SK-N-SH (cell line): Measurements from ENCODE around the gene CDK6. TPM values are rescaled to one million over a fixed set of nuclear protein-coding genes. Genes with fewer than 3 reads are reported as not detected.

Experiments used
- CTCF ChIA-PET: fragments of 300-600, 350-600 bp; formaldehyde crosslinking; extraction: SDS; loops from one replicate; lab custom pipeline; 2021; lab: Yijun Ruan, JAX
- POLR2A ChIA-PET: fragments of 350-600 bp; sonication (Branson Sonifier 250); formaldehyde crosslinking; extraction: SDS; loops from one replicate; lab custom pipeline; 2020; ENCODE audit warnings: antibody characterized with exemption, inconsistent platforms; lab: Yijun Ruan, JAX
- DNase-seq: peaks from one replicate; pipeline ENCODE4 v3.0.0; 2012
- H2AFZ ChIP-seq: fragments of 200-600 bp; sonication (generic); 2 replicates; pipeline ENCODE4 v1.8.1; 2016; ENCODE audit warnings: antibody characterized with exemption, mild to moderate bottlenecking, low read depth
- H3F3A ChIP-seq: fragments of 200-600 bp; sonication (generic); replicated peaks from 2 replicates; pipeline ENCODE3; 2016; ENCODE audit warnings: antibody characterized with exemption, mild to moderate bottlenecking; ENCODE audit not compliant: insufficient read depth
- H3K27ac ChIP-seq, 2 experiments: fragments of 200-500 bp in 1 of 2; fragments of 200-600 bp in 1 of 2; sonication (Bioruptor generic) in 1 of 2; sonication (generic), shearing (Covaris generic) in 1 of 2; 2 replicates each; pipeline versions ENCODE4 v1.5.1 to v1.6.1; 2014 to 2016; ENCODE audit warnings: low read depth in 2 of 2, inconsistent platforms in 1 of 2, low read length in 1 of 2, mild to moderate bottlenecking in 1 of 2, mixed read lengths in 1 of 2
- H3K27me3 ChIP-seq: fragments of 200-600 bp; sonication (generic), shearing (Covaris generic); 2 replicates; pipeline ENCODE4 v1.6.1; 2016; ENCODE audit warnings: mixed run types; ENCODE audit not compliant: insufficient read depth
- H3K36me3 ChIP-seq, 2 experiments: fragments of 200-500 bp in 1 of 2; fragments of 200-600 bp in 1 of 2; sonication (Bioruptor generic) in 1 of 2; sonication (generic) in 1 of 2; replicated peaks in 1 of 2; 2 replicates each; pipeline versions ENCODE3 to v1.5.1; 2014 to 2016; ENCODE audit warnings: low read length in 1 of 2, mild to moderate bottlenecking in 1 of 2; ENCODE audit not compliant: insufficient read depth in 2 of 2, control insufficient read depth in 1 of 2
- H3K4me1 ChIP-seq, 2 experiments: fragments of 200-500 bp in 1 of 2; fragments of 200-600 bp in 1 of 2; sonication (Bioruptor generic) in 1 of 2; sonication (generic), shearing (Covaris generic) in 1 of 2; 2 replicates each; pipeline versions ENCODE4 v1.5.1 to v1.6.1; 2014 to 2016; ENCODE audit warnings: low read depth in 1 of 2, low read length in 1 of 2, mixed run types in 1 of 2; ENCODE audit not compliant: insufficient read depth in 2 of 2, control insufficient read depth in 1 of 2
- H3K4me2 ChIP-seq: fragments of 200-600 bp; sonication (generic), shearing (Covaris generic); 2 replicates; pipeline ENCODE4 v1.6.1; 2017; ENCODE audit warnings: mixed run types
- H3K4me3 ChIP-seq, 2 experiments: fragments of 200-500 bp in 1 of 2; fragments of 200-600 bp in 1 of 2; sonication (Bioruptor generic) in 1 of 2; sonication (generic), shearing (Covaris generic) in 1 of 2; 2 replicates each; pipeline versions ENCODE4 v1.5.1 to v1.8.1; 2014 to 2016; ENCODE audit warnings: low read depth in 2 of 2, inconsistent platforms in 1 of 2, low read length in 1 of 2, mild to moderate bottlenecking in 1 of 2, mixed read lengths in 1 of 2, moderate library complexity in 1 of 2
- H3K79me2 ChIP-seq: fragments of 200-600 bp; sonication (generic); 2 replicates; pipeline ENCODE4 v1.8.1; 2017; ENCODE audit warnings: mild to moderate bottlenecking; ENCODE audit not compliant: insufficient read depth
- H3K9ac ChIP-seq: fragments of 200-600 bp; sonication (generic); 2 replicates; pipeline ENCODE4 v1.6.1; 2017; ENCODE audit warnings: mixed run types
- H3K9me2 ChIP-seq: fragments of 200-600 bp; sonication (generic); 2 replicates; pipeline ENCODE4 v1.6.1; 2017; ENCODE audit warnings: mixed run types
- H3K9me3 ChIP-seq: fragments of 200-600 bp; sonication (generic); 2 replicates; pipeline ENCODE4 v1.6.1; 2017; ENCODE audit warnings: mixed run types, mild to moderate bottlenecking, moderate library complexity
- H4K20me1 ChIP-seq: fragments of 200-600 bp; sonication (generic); 2 replicates; pipeline ENCODE4 v1.6.1; 2017; ENCODE audit warnings: mild to moderate bottlenecking, mixed run types; ENCODE audit not compliant: insufficient read depth
- FOSL2 ChIP-seq: IDR thresholded peaks from 2 replicates; pipeline ENCODE4 v1.4.0; 2012; ENCODE audit warnings: low read depth, mild to moderate bottlenecking, moderate library complexity, borderline replicate concordance
- FOXJ3 ChIP-seq: sonication (generic); formaldehyde crosslinking; IDR thresholded peaks from 2 replicates; pipeline ENCODE4 v1.5.1; 2020; ENCODE audit warnings: mild to moderate bottlenecking, missing genetic modification reagents
- GABPA ChIP-seq: IDR thresholded peaks from 2 replicates; pipeline ENCODE4 v1.4.0; 2012; ENCODE audit warnings: low read depth, mild to moderate bottlenecking
- GATA2 ChIP-seq: sonication (generic); formaldehyde crosslinking; IDR thresholded peaks from 2 replicates; pipeline ENCODE4 v1.5.0; 2020; ENCODE audit warnings: mild to moderate bottlenecking, missing genetic modification reagents
- MXI1 ChIP-seq: IDR thresholded peaks from 2 replicates; pipeline ENCODE4 v1.6.1; 2012; ENCODE audit warnings: mild to moderate bottlenecking, low read depth, low read length, improper control_type of control experiment
- POLR2AphosphoS5 ChIP-seq: IDR thresholded peaks from 2 replicates; pipeline ENCODE4 v1.6.1; 2012; ENCODE audit warnings: low read depth, low read length
- RFX5 ChIP-seq: IDR thresholded peaks from 2 replicates; pipeline ENCODE4 v1.6.1; 2012; ENCODE audit warnings: mild to moderate bottlenecking, improper control_type of control experiment, low read length
- TEAD4 ChIP-seq: IDR thresholded peaks from 2 replicates; pipeline ENCODE4 v1.4.0; 2012; ENCODE audit warnings: mild to moderate bottlenecking, borderline replicate concordance; ENCODE audit not compliant: insufficient read depth
- YY1 ChIP-seq: IDR thresholded peaks from 2 replicates; pipeline ENCODE4 v1.4.0; 2012; ENCODE audit warnings: low read depth, mild to moderate bottlenecking
- WGBS: methylation state at CpG from one replicate; pipeline ENCODE4 v1.1.6; 2017; ENCODE audit warnings: low lambda C conversion rate; 5-methylcytosine and 5-hydroxymethylcytosine counted together
- polyA plus RNA-seq, 3 experiments: library from polyadenylated mRNA; depleted of rRNA; stranded (reverse); fragments of >200 nt; gene quantifications; 2 replicates each; pipeline ENCODE4 v1.2.3, GENCODE V29; 2012
- TF ChIP-seq, protein P1 (sequence below): IDR thresholded peaks from 2 replicates; pipeline ENCODE4; 2012

CDK6 gene
- polyA plus RNA-seq, 1 of the 3 experiments (the other 2 are of a cell fraction), result 30.3 TPM

- WGBS, result 86% methylated on average over 1 of the region's 1 CpG
- no peak for TF ChIP-seq GATA2
- Histone ChIP-seq H3K36me3 (peaks cover 19 to 33% of the 10 kb centered on the region in 2 experiments), H3K4me3 (no peak overlapping the region), H3K4me2 (no peak overlapping the region), H2AFZ (no peak overlapping the region), H3K4me1 (peaks cover 25 to 27% of the 10 kb centered on the region in 2 experiments), H3F3A (peaks cover 55% of the 10 kb centered on the region), H3K9me3 (peaks cover 10% of the 10 kb centered on the region), H3K27me3 (no peaks in the 10 kb centered on the region), H4K20me1 (no peaks in the 10 kb centered on the region), H3K9ac (no peak overlapping the region), H3K27ac (no peak overlapping the region), H3K9me2 (no peaks in the 10 kb centered on the region), H3K79me2 (peaks cover 85% of the 10 kb centered on the region)
- no peak for DNase-seq
- CTCF ChIA-PET, result interaction anchor here (0.9 to 1.8 kb wide), 4 partner anchors 10 to 130 kb away, joined by 3 to 4 read pairs (median 4); no protein-coding TSS in a partner anchor
- POLR2A ChIA-PET, result no interaction called here
These were observed 133.8 kb downstream of the CDK6 start for GRCh38 chr7:92702535-92702934.

- Histone ChIP-seq H3K4me1 (peaks cover 46 to 48% of the 10 kb centered on the region in 2 experiments), H3F3A (peaks cover 59% of the 10 kb centered on the region), H3K9me2 (no peaks in the 10 kb centered on the region), H3K27me3 (no peaks in the 10 kb centered on the region), H3K4me3 (no peak overlapping the region), H3K36me3 (peaks cover 9 to 10% of the 10 kb centered on the region in 2 experiments), H3K27ac (peak overlapping the region; percentile 95; a peak in 3 of 4 replicates), H3K9ac (peak overlapping the region; percentile 72; the same call in 1 of the 2 replicates), H2AFZ (no peak overlapping the region), H3K4me2 (peak overlapping the region; percentile 60; the same call in 1 of the 2 replicates), H3K9me3 (peaks cover 6% of the 10 kb centered on the region), H4K20me1 (no peaks in the 10 kb centered on the region), H3K79me2 (peaks cover 85% of the 10 kb centered on the region)
- WGBS, result 84% methylated on average over 4 of the region's 4 CpGs
- CTCF ChIA-PET, result interaction anchor here (1.4 to 7.3 kb wide), 6 partner anchors 10 to 133 kb away, joined by 3 to 89 read pairs (median 7); no protein-coding TSS in a partner anchor
- DNase-seq, result no peak
- TF ChIP-seq GABPA (0 out of 2 replicates have a peak, but pooled peaks have one; percentile 10), RFX5 (no peak), TEAD4 (no peak), FOXJ3 (CRISPR knock-in tag) (no peak), MXI1 (no peak), FOSL2 (no peak)
- TF ChIP-seq, protein P1, sequence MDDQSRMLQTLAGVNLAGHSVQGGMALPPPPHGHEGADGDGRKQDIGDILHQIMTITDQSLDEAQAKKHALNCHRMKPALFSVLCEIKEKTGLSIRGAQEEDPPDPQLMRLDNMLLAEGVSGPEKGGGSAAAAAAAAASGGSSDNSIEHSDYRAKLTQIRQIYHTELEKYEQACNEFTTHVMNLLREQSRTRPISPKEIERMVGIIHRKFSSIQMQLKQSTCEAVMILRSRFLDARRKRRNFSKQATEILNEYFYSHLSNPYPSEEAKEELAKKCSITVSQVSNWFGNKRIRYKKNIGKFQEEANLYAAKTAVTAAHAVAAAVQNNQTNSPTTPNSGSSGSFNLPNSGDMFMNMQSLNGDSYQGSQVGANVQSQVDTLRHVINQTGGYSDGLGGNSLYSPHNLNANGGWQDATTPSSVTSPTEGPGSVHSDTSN, result no peak
- POLR2A ChIA-PET, result no interaction called here
These were observed 136.3 kb downstream of the CDK6 start for GRCh38 chr7:92699966-92700514.

- Histone ChIP-seq H3K4me2 (peak overlapping the region; percentile 60; the same call in 1 of the 2 replicates), H2AFZ (no peak overlapping the region), H3K9me2 (no peaks in the 10 kb centered on the region), H3K36me3 (peaks cover 4 to 5% of the 10 kb centered on the region in 2 experiments), H3K27me3 (no peaks in the 10 kb centered on the region), H4K20me1 (no peaks in the 10 kb centered on the region), H3K9me3 (peaks cover 2% of the 10 kb centered on the region), H3K4me3 (no peak overlapping the region), H3F3A (peaks cover 59% of the 10 kb centered on the region)
- CTCF ChIA-PET, result interaction anchor here (0.8 to 7.3 kb wide), 10 partner anchors 9 to 138 kb away, joined by 3 to 89 read pairs (median 6); no protein-coding TSS in a partner anchor
- WGBS, result 65% methylated on average over 2 of the region's 2 CpGs
- POLR2A ChIA-PET, result no interaction called here
- no peak for TF ChIP-seq GATA2
- no peak for TF ChIP-seq YY1
- 0 out of 2 replicates have a peak, but pooled peaks have one; percentile 5 for TF ChIP-seq POLR2AphosphoS5
- TF ChIP-seq, all 33 proteins: peak for 1
- Histone ChIP-seq H3K9ac (peak overlapping the region; percentile 72; the same call in 1 of the 2 replicates), H3K27ac (peak overlapping the region; percentile 95), H3K79me2 (peaks cover 85% of the 10 kb centered on the region), H3K4me1 (peaks cover 48 to 49% of the 10 kb centered on the region in 2 experiments)
- no peak for DNase-seq
These were observed 136.8 kb downstream of the CDK6 start for GRCh38 chr7:92699560-92699959.
